GM18951 (cell line): ENCODE results near the gene VSIG1.

Experiments used
- POLR2A ChIP-seq: IDR thresholded peaks from 4 replicates; pipeline ENCODE4 v1.6.1; 2011; ENCODE audit warnings: mild to moderate bottlenecking; ENCODE audit not compliant: insufficient read length, insufficient read depth; ENCODE audit errors: extremely low read depth
- in situ Hi-C: fragments of 300-500 bp; cut with MboI; formaldehyde crosslinking; loops from one replicate; pipeline ENCODE4 v1.12.0; 2022; ENCODE audit warnings: low sequenced_read_pairs, mixed read lengths, inconsistent platforms; ENCODE audit not compliant: unreplicated experiment

The VSIG1 gene

DNA sequence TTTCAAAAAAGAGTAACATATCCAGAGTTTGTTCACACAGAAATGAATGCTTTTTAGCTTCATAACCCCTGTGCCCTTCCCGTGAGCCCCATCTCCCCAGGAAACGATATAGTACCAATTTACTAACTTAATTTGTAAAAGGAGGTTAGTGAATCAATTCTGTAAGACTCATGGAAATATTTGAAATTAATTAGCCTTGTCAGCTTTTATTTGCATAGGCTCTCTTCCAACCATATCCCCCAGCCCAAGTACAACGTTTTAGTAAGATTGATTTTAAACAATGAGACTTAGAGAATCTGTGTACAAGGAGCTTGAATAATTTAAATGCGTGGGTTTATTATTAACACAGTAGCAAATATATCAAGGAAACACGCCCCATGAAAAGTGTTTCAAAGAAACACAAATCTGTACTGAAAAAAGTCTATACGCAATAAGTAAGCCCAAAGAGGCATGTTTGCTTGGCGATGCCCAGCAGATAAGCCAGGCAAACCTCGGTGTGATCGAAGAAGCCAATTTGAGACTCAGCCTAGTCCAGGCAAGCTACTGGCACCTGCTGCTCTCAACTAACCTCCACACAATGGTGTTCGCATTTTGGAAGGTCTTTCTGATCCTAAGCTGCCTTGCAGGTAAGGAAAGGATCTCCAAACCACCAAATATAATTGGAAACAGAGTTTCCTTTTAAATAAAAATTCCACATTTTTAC, at the start of gene VSIG1:
Gene VSIG1, plus strand, starts transcription at position 512 of the 703 bp plus-strand sequence. Its CDS starts 66 bp downstream, at position 578.
- in situ Hi-C loops, result no loop called here
- no peak for TF ChIP-seq POLR2A

DNA sequence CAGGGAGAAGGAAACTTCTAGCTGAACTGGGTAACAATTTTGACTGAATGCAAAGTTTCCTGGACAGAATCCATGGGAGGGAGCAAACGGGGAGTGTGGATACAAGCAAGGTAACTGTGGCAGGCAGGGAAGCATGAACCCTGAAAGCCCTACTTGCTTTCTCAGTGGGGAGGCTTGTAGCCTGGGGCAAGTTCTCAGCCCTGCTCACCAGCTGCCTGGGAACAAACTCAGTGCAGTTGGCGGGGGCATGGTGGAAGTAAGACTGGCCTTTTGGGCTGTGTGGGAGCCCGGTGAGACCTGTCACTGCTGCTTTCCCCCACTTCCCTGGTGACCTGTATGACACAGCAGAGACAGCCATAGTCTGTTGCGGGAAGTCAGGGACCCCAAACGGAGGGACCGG, 48.7 kb upstream of the VSIG1 start:
- no peak for TF ChIP-seq POLR2A
- in situ Hi-C loops, result no loop called here

DNA sequence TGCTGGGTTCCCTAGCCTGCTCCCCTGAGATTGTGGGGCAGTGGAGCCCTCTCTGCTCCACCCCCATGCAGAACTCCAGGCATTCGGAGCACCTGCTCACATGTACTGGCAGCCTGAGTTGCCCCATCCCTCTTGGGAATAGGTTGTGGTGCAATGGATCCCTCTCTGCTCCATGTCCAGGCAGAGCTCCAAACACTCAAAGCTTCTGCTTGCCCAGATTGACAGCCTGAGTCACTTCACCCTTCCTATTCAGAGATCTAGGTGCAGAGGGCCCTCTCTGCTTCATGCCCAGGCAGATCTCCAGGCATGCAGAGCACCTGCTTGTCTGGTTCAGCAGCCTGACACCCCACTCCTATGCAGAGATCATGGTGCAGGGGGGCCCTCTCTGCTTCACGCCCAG, 44.1 kb upstream of the VSIG1 start:
- in situ Hi-C loops, result no loop called here
- no peak for TF ChIP-seq POLR2A

DNA sequence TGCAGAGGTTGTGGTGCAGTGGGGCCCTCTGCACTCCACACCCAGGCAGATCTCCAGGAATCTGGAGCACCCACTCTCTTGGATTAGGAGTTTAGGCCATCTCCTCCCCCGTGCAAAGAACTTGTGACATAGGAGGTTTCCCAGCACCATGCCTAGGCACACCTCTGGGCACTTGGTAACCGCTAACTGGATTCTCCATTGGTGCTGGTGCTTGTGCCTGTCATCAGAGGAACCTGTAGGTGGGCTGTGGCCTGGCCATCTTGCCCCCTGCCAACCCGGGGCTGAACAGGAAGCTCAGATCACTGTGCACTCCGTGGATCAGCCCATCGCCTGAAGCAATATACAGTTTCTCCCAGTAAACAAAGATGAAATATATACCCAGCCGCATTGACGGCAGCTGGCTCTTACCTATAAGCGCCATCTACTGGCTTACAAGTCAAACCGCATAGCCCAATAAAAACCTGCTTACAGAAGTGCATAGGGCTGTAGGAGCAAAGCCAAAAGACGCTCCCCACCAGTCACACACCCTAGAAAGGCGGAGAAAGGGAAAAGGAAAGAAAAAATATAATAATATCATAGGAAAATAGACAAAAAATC, 43.5 kb upstream of the VSIG1 start:
- in situ Hi-C loops, result no loop called here
- TF ChIP-seq POLR2A, result no peak

DNA sequence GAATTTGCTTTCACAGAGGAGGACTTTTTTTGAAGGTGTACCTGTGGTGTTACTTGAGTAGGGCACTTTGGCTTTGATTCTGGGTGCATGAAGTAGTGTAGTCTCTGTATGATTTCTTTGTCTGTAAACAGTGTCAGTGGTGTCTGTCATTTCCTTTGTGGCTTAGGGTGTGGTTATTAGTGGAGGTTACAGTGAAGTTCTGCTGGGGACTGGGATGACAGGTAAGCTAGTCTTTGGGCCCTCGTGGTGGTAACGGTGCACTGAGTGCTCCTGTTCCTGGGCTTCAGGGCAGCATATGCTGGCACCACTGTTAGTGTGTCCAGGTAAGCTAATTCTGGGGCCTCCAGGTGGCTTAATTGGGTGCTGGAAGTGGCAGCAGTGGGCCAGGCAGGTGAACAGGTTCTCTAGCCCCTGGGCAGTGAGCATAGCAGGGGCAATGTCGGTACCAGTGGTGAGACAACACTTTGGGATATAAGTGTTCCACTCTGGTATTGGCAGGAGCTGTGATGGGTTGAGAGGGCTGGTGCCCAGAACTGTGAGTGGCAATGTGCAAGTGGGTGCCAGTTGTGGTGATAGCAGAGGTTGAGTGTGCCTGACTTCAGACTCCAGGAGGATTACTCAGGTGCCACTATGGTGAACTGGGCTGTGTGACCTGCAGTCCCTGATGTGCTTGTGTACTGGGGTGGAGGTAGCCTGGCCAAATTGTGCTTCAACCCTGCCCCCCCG, 26.0 kb upstream of the VSIG1 start:
- in situ Hi-C loops, result no loop called here
- TF ChIP-seq POLR2A, result no peak

DNA sequence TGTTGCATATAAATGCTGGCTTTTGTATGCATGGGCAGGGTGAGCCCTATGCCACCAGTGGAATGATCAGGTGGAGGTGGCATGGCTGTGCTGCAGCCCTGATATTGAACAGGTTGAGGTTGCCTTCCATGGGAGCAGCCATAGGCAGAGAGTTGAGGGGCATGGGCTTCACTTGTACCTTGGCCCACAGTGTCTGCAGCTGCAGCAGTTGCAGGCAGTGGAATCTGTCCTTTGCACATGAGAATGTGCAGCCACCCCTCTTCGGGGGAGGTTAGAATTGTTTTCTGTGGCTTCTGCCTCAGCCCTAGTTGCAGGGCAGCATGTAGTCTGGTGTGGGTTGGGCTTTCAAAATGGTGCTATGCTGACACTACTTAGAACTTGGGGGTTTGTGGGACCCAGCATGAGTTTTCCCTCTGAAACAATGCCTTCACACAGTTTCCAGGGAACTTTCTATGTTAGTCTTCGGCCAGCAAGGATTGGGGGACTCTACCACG, 25.4 kb upstream of the VSIG1 start:
- TF ChIP-seq POLR2A, result no peak
- in situ Hi-C loops, result no loop called here

GRCh38 chrX:108020631-108021030, 24.2 kb upstream of the VSIG1 start:
- in situ Hi-C loops, result no loop called here
- no peak for TF ChIP-seq POLR2A

- TF ChIP-seq POLR2A, result no peak
- in situ Hi-C loops, result no loop called here
Measured at GRCh38 chrX:108022491-108023089, 22.3 kb upstream of the VSIG1 start.

DNA sequence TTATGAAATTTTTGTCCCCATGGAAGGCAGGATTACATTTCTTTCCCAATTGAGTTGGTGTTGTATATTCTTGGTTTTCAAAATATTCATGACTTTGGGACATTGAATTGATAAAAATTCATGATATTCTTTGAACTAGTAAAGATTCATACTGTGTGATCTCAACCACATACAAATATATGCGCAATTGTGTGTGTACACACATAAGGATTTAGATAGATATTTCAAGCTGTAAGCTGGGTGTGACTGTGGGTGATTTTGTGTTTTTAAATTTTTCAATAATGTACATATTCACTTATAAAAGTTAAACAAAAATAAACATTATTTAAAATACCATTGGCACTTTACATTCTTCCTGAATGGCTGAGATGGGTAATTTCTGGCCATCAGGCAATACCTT, 19.5 kb upstream of the VSIG1 start:
- in situ Hi-C loops, result no loop called here

DNA sequence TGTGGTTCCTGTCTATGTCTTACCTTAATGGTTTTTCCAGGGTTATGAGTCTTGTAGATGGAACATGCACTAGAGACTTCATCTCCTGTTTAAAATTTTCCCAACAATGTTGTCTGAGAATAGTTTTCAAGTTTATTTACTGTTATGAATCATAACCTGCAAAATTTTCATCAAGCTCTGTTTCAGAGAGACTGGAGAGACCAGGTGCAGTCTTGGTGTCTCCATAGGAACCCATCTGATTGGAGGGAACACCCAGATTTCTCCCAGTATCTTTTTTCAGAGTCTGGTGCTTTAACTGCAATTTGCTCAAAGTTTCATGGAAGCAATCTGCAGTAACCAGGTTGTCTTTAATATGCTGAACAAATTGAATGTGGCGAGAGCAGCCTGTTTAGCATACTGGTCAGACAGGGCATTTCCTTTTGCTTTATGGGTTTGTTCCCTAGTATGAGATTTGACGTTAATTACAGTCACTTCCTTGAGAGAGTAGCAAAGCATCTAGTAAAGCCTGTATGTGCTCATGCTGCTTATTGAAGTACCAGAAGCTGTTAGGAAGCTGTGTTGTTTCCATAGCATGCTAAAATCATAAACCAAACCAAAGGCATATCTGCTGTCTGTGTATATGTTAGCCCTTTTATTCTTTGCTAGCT, 18.8 kb upstream of the VSIG1 start:
- TF ChIP-seq POLR2A, result no peak
- in situ Hi-C loops, result no loop called here

More for the DNA sequence above, 19.5 kb upstream of the VSIG1 start:
- TF ChIP-seq POLR2A, result no peak

GRCh38 chrX:108028854-108029253, 16.0 kb upstream of the VSIG1 start:
- in situ Hi-C loops, result no loop called here
- no peak for TF ChIP-seq POLR2A

GRCh38 chrX:108029928-108030711, 14.7 kb upstream of the VSIG1 start:
- in situ Hi-C loops, result no loop called here
- TF ChIP-seq POLR2A, result no peak
